ENCODE results near the gene MOGAT2. TPM values are rescaled to one million over a fixed set of nuclear protein-coding genes. Genes with fewer than 3 reads are reported as not detected.

MOGAT2 gene
- polyA plus RNA-seq, 1 of the 3 experiments (the other 2 are of a cell fraction) = 0.03 TPM

GRCh38 chr11:75706260-75706729 is 11.3 kb upstream of the MOGAT2 start:
- no peaks in the 10 kb centered on the region for H3K9me2 ChIP-seq
- ChIA-PET POLR2A (no interaction called here), CTCF (interaction anchor here (0.6 to 3.2 kb wide), 42 partner anchors 8 to 613 kb away, joined by 3 to 27 read pairs (median 4); partner anchors contain the start of genes MAP6 and MOGAT2)
- no peaks in the 10 kb centered on the region for H3F3A ChIP-seq (replicated peaks; ENCODE audit: insufficient read depth)
- no peak overlapping the region for H2AFZ ChIP-seq (ENCODE audit: low read depth)
- H3K27ac ChIP-seq (ENCODE audit: low read depth in 2 of 2, low read length in 1 of 2) = no peak overlapping the region
- peak; percentile 85 for DNase-seq
- no peaks in the 10 kb centered on the region for H3K9me3 ChIP-seq
- H3K36me3 ChIP-seq (replicated peaks in 1 of 2; ENCODE audit: control insufficient read depth in 1 of 2, insufficient read depth in 2 of 2, low read length in 1 of 2) = no peaks in the 10 kb centered on the region
- no peak overlapping the region for H3K9ac ChIP-seq
- 18% methylated on average over 11 of the region's 17 CpGs for WGBS (ENCODE audit: low lambda C conversion rate)
- H3K4me1 ChIP-seq (ENCODE audit: control insufficient read depth in 1 of 2, insufficient read depth in 2 of 2, low read depth in 1 of 2, low read length in 1 of 2) = peaks cover 0 to 7% of the 10 kb centered on the region in 2 experiments; a peak in 1 of 4 replicates
- no peak overlapping the region; a peak in 2 of 4 replicates for H3K4me3 ChIP-seq (ENCODE audit: low read depth in 2 of 2, low read length in 1 of 2)
- H3K27me3 ChIP-seq (ENCODE audit: insufficient read depth) = no peaks in the 10 kb centered on the region
- no peaks in the 10 kb centered on the region for H3K79me2 ChIP-seq (ENCODE audit: insufficient read depth)
- no peak overlapping the region for H3K4me2 ChIP-seq
- TF ChIP-seq EZH2phosphoT487 (IDR thresholded peaks at IDR 0.05; ENCODE audit: borderline replicate concordance, low read depth) = no peak
- no peak for TF ChIP-seq REST (IDR thresholded peaks at IDR 0.05; ENCODE audit: low read depth, low read length)
- TF ChIP-seq NRF1 (IDR thresholded peaks at IDR 0.05; ENCODE audit: low read depth, low read length) = no peak; the same call in 1 of the 2 replicates
- TF ChIP-seq EP300 (IDR thresholded peaks at IDR 0.05; ENCODE audit: borderline replicate concordance in 1 of 2, low read depth in 1 of 2, low read length in 1 of 2) = no peak
- TF ChIP-seq FOXM1 (IDR thresholded peaks at IDR 0.05; ENCODE audit: low read depth) = no peak
- no peak for TF ChIP-seq TAF1 (IDR thresholded peaks at IDR 0.05; ENCODE audit: borderline replicate concordance, low read depth, low read length)
- no peak for TF ChIP-seq FOXJ3 (CRISPR knock-in tag; IDR thresholded peaks at IDR 0.05)
- no peak for TF ChIP-seq ZBTB33 (IDR thresholded peaks at IDR 0.05; ENCODE audit: borderline replicate concordance, low read depth)
- no peak for TF ChIP-seq YY1 (IDR thresholded peaks at IDR 0.05; ENCODE audit: low read depth)
- no peak; the same call in 1 of the 2 replicates for TF ChIP-seq MAX (IDR thresholded peaks at IDR 0.05; ENCODE audit: low read depth)
- TF ChIP-seq TCF12 (IDR thresholded peaks at IDR 0.05) = no peak
- TF ChIP-seq JUND (IDR thresholded peaks at IDR 0.05) = no peak
- peak; percentile 80 for TF ChIP-seq CTCF (IDR thresholded peaks at IDR 0.05)
- no peak for TF ChIP-seq RCOR1 (IDR thresholded peaks at IDR 0.05; ENCODE audit: low read length)
- no peak for TF ChIP-seq CHD2 (IDR thresholded peaks at IDR 0.05; ENCODE audit: low read length, partially characterized antibody)
- TF ChIP-seq RFX5 (IDR thresholded peaks at IDR 0.05; ENCODE audit: low read length) = no peak
- peak; percentile 76 for TF ChIP-seq SMC3 (IDR thresholded peaks at IDR 0.05; ENCODE audit: low read depth, low read length)
- peak; percentile 67 for TF ChIP-seq RAD21 (IDR thresholded peaks at IDR 0.05; ENCODE audit: low read length)
- no peaks in the 10 kb centered on the region for H4K20me1 ChIP-seq (ENCODE audit: insufficient read depth)

All from SK-N-SH (cell line).